Middle frontal gyrus (tissue), 1 donor: Measurements from ENCODE around the gene RBM39.

Experiments
- DNase-seq: peaks from one replicate; pipeline ENCODE4 v3.0.0-alpha.2; 2015; ENCODE audit warnings: low spot score; ENCODE audit errors: extremely low spot score

The RBM39 gene

DNA sequence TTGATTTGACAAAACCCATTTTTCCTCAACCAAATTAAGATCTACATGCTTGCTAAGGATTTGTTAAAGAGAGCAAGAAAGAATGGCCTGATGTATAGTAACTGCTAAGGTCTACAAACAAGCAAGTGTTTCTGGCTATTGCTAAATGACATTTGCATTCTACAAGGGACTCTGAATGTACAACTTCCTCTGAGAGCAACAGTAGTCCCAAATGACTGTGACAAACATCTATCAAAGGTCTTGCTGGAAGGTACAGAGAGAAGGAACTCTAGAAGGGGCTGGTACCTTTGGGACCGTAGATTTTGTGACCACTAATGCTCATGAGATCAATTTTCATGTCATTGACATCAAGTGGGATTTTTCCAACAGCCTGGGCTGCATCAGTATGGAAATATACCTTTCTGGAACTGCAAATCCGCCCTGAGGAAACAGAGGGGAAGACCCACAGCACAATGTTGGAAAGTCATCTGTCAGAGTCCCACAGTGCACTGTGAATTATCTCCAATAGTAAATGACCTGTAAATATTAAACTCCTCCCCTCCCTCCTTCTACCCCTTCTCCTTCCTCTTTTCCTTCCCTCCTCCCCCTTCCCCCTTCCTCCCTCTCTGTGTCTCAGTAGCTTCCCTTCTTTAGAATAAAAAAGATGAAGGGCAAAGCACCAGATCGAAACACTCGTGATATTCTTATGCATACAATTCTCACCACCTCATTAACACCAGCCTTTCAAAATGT lies 61.4 kb downstream of the RBM39 start:
- no peak for DNase-seq

DNA sequence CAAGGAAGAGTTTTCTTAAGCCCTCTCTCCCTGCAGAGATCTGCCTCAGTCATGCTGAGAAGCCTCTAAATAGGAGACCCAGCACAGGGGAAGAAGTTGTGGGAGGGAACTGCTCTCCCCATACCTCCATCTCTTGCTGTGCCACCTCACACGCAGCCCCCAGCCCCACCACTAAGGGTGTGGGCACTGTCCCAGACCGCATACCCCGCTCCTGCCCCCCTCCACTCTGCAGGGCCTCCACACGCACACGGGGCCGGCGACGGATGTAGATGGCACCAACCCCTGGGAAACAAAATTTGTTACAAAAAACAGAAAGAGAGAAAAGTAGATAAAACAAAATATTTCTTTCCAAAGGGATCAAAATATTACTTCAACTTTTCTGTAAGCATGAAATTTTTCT lies 67.1 kb downstream of the RBM39 start:
- no peak for DNase-seq

GRCh38 chr20:35673884-35674283 lies 68.2 kb downstream of the RBM39 start:
- DNase-seq: no peak

- no peak for DNase-seq
Observed at GRCh38 chr20:35669681-35670080, 72.4 kb downstream of the RBM39 start.

GRCh38 chr20:35669221-35669620 lies 72.8 kb downstream of the RBM39 start:
- DNase-seq: no peak

DNA sequence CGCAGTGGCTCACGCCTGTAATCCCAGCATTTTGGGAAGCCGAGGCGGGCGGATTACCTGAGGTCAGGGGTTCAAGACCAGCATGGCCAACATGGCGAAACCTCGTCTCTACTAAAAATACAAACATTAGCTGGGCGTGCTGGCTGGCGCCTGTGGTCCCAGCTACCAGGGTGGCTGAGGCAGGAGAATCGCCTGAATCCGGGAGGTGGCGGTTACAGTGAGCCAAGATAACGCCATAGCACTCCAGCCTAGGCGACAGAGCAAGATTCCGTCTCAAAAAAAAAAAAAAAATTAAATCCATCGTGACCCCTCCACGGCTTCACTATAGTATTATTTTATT lies 76.1 kb downstream of the RBM39 start:
- no peak for DNase-seq

GRCh38 chr20:35664466-35665206 lies 77.4 kb downstream of the RBM39 start, which contains the start of the genes CPNE1 and RBM12:
TSS of gene CPNE1 (minus strand) at chr20:35664900. CDS start at chr20:35632923, 31,977 bp downstream.
TSS of gene RBM12 (minus strand) at chr20:35664900. CDS start at chr20:35655322, 9,578 bp downstream.
- DNase-seq: peak; percentile 90

GRCh38 chr20:35663516-35664465 lies 78.3 kb downstream of the RBM39 start:
- DNase-seq: no peak

DNA sequence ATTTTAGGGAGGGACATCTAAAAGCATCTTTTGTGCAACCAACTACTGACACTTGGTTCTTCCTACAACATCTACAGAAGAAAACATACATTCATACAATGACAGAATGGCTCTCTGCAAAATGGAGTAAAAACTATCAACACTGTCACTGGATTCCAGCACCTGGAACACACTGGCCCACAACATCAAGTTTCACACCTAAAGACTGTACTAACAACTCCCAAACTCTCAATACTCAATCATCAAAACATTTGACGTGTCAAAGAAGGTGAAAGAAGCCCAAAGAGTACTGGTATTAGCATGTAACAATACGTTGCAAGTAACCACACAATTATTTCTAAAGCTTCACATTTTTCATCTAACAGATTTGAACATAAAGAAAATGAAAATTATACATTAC lies 79.5 kb downstream of the RBM39 start:
- no peak for DNase-seq

DNA sequence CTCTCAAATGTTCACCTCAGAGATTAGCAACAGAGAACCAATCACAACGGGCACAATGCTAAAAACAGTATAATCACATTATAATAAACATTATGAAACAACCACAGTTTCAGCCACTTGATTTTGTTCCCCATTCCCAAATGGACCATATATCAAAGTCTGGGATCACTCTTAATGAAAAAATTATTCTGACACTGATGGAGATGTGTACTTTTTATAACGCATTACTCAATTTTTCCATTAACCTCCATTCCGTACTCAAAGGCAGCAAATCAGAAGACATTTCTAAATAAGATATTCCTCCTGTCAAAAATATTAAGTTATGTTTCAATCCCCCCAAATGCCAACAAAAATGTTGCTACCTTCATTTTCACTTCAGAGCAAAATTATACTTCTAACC lies 80.2 kb downstream of the RBM39 start:
- DNase-seq: no peak

DNA sequence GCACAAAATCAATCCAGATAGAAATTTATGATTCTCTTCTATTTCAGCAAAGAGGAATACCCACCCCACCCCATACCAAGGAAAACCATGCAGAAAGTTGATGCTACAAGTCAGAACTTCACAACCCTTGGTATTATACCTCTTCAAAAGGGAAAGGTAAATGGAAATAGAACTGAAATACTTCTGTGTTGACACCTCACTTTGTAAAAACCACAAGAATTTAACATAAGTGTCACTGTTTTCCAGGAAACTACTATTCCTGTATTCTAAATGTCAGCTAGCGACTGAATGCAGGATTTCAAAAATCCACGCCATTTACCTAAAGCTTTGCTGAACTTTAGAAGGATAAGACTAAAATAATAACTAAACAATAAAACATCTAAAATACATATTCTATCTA lies 81.0 kb downstream of the RBM39 start:
- DNase-seq: no peak

DNA sequence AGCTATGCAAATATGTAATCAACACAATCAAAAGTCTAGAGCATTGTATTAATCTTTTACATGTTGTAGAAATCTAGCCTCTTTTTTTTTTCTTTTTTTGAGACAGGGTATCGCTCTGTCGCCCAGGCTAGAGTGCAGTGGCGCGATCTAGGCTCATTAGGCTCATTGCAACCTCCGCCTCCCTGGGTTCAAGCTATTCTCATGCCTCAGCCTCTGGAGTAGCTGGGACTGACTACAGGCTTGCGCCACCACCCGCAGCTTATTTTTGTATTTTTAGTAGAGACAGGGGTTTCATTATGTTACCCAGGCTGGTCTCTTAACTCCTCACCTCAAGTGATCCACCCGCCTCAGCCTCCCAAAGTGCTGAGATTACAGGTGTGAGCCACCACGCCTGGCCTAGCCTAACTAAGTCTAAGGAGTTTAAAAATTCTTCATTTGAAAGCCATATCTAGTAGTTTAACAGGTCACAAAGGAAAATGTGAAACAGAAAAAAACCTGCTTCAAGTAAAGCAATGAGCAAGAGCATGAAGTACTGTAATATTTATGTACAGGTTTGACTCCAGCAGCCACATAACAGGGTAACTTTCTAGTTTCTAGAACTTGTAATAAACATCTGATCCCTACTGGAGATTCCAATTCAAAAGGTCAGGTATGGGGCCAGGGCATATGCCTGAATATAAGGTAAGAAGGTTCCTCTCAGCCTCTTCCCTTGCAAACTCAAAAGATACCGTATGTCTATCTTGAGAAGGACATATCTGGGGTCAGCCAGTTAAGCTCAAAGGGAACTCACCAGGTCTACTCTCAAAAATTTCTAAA lies 81.7 kb downstream of the RBM39 start:
- DNase-seq: no peak

- no peak for DNase-seq
Observed at GRCh38 chr20:35657271-35657670, 84.8 kb downstream of the RBM39 start.

GRCh38 chr20:35654415-35654814 lies 87.6 kb downstream of the RBM39 start:
- no peak for DNase-seq

DNA sequence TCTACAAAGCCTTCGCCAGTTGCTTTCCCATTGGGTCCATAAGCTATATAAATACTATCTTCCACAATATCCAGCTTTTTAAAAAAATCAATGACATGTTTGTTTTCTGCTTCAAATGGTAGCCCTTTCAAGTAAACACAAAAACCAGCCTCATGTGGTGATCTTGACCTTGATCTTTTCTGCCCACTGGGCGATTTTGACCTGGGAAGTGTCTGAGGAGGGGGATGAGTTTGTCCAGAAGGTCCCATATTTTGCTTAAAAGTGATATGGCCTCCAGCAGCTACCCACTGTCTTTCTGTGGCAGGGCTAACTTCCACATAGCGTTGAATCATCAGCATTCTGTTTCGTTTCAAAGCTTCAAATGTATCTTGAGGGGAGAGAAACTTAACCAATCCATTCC lies 88.2 kb downstream of the RBM39 start:
- DNase-seq: no peak
